Stomach (tissue), 9 donors: ENCODE data around the gene NUDT19. TPM values are rescaled to one million over a fixed set of nuclear protein-coding genes. Genes with fewer than 3 reads are reported as not detected.

Experiments used
- DNase-seq, 2 donors: peaks; one replicate each; pipeline versions ENCODE4 v3.0.0 to v3.0.0-alpha.2; 2013 to 2019
- H3K27ac ChIP-seq, 5 donors: fragments of 200-600 bp in 4 of 5; sonication (generic) in 4 of 5; one replicate each; pipeline ENCODE4 v1.5.1; 2013 to 2019; ENCODE audit warnings: mild to moderate bottlenecking in 1 of 5, moderate library complexity in 1 of 5
- H3K27me3 ChIP-seq, 3 donors: fragments of 200-600 bp; sonication (generic); one replicate each; pipeline ENCODE4 v1.5.1; 2017 to 2019; ENCODE audit warnings: mixed run types in 1 of 3
- H3K36me3 ChIP-seq, 4 donors: fragments of 200-600 bp; sonication (generic); 1 replicate in 3 of 4; 2 replicates in 1 of 4; pipeline ENCODE4 v1.5.1; 2016 to 2019
- H3K4me1 ChIP-seq, 4 donors: fragments of 200-600 bp; sonication (generic); one replicate each; pipeline ENCODE4 v1.5.1; 2016 to 2019
- H3K4me3 ChIP-seq, 4 donors: fragments of 200-600 bp; sonication (generic) in 3 of 4; one replicate each; pipeline ENCODE4 v1.5.1; 2016 to 2019; ENCODE audit warnings: mild to moderate bottlenecking in 1 of 4
- H3K9me3 ChIP-seq, 4 donors: fragments of 200-600 bp; sonication (generic); one replicate each; pipeline ENCODE4 v1.5.1; 2016 to 2019
- EP300 ChIP-seq: sonication (generic); formaldehyde crosslinking; IDR thresholded peaks from one replicate; pipeline ENCODE4 v1.6.1; 2017; ENCODE audit warnings: antibody characterized with exemption
- POLR2A ChIP-seq, 4 donors: fragments of 450-650 bp; IDR thresholded peaks; one replicate each; pipeline ENCODE4 v1.6.1; 2016; ENCODE audit warnings: antibody characterized with exemption in 4 of 4, control low read depth in 2 of 4, mild to moderate bottlenecking in 1 of 4, moderate library complexity in 1 of 4
- POLR2AphosphoS5 ChIP-seq, 3 donors: sonication (generic); formaldehyde crosslinking; IDR thresholded peaks; one replicate each; pipeline ENCODE4 v1.6.1; 2016; ENCODE audit warnings: antibody characterized with exemption in 3 of 3
- WGBS, 5 donors: extraction: QIAGEN DNeasy Blood & Tissue Kit in 3 of 5; methylation state at CpG; one replicate each; pipeline versions ENCODE4 v1.1.5 to v1.1.7; 2013 to 2018; 5-methylcytosine and 5-hydroxymethylcytosine counted together
- intact Hi-C: fragments of 100-400 bp; cut with DNase I; formaldehyde crosslinking; loops from one replicate; pipeline ENCODE4 v1.15.1; 2023; ENCODE audit warnings: low total_unique reads
- polyA plus RNA-seq, 3 donors: library from polyadenylated mRNA; stranded (reverse); fragments of 200-250 nt; gene quantifications; one replicate each; pipeline ENCODE4 v1.2.3, GENCODE V29; 2013
- total RNA-seq, 5 donors: library from RNA; depleted of rRNA; stranded (reverse); fragments of >200 nt; gene quantifications; one replicate each; pipeline versions ENCODE4 v1.1.0 to v1.2.3, GENCODE V29; 2014 to 2016
- TF ChIP-seq, protein P1 (sequence below), 7 experiments: fragments of 450-650 bp in 4 of 7; fragments of 200-600 bp in 3 of 7; sonication (generic) in 3 of 7; IDR thresholded peaks; one replicate each; pipeline ENCODE4 v1.5.1; 2016 to 2019; ENCODE audit warnings: antibody characterized with exemption in 7 of 7, control low read depth in 2 of 7, mild to moderate bottlenecking in 1 of 7
- donor health status: healthy with polysubstance abuse.
- donor health status: Bipolar disorder and iron deficiency.
- donor health status: healthy.

Gene NUDT19
- total and polyA plus RNA-seq, 8 donors: 2.0 to 19.2 (median 7.8) TPM; not detected in 1

DNA sequence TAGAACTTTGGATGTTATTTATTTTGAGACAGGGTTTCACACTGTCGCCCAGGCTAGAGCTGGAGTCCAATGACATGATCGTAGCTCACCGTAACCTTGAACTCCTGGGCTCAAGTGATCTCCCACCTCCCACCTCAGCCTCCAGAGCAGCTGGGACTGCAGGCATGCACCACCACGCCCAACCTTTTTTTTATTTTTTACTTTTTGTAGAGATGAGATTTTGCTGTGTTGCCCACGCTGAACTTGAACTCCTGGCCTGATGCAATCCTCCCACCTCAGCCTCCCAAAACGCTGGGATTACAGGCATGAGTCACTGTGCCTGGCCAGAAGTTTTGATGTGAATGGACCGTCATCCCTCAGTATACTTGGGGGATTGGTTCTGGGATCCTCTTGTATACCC is 30.3 kb upstream of the NUDT19 start:
- TF ChIP-seq, protein P1, sequence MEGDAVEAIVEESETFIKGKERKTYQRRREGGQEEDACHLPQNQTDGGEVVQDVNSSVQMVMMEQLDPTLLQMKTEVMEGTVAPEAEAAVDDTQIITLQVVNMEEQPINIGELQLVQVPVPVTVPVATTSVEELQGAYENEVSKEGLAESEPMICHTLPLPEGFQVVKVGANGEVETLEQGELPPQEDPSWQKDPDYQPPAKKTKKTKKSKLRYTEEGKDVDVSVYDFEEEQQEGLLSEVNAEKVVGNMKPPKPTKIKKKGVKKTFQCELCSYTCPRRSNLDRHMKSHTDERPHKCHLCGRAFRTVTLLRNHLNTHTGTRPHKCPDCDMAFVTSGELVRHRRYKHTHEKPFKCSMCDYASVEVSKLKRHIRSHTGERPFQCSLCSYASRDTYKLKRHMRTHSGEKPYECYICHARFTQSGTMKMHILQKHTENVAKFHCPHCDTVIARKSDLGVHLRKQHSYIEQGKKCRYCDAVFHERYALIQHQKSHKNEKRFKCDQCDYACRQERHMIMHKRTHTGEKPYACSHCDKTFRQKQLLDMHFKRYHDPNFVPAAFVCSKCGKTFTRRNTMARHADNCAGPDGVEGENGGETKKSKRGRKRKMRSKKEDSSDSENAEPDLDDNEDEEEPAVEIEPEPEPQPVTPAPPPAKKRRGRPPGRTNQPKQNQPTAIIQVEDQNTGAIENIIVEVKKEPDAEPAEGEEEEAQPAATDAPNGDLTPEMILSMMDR (IDR thresholded peaks at IDR 0.05): no peak
- no peak for TF ChIP-seq EP300
- TF ChIP-seq POLR2A (IDR thresholded peaks at IDR 0.05): no peak
- no peak for TF ChIP-seq POLR2AphosphoS5 (IDR thresholded peaks at IDR 0.05)
- no peak for DNase-seq
- 87 to 93% (median 91%) methylated on average over 7 of the region's 7 CpGs for WGBS, 5 donors
- Histone ChIP-seq H3K27me3 (no peaks in the 10 kb centered on the region), H3K4me3 (no peak overlapping the region), H3K27ac (no peak overlapping the region), H3K9me3 (no peaks in the 10 kb centered on the region), H3K4me1 (no peaks in the 10 kb centered on the region), H3K36me3 (peaks cover 8 to 35% (median 26%) of the 10 kb centered on the region in 4 donors)
- intact Hi-C loops: no loop called here

DNA sequence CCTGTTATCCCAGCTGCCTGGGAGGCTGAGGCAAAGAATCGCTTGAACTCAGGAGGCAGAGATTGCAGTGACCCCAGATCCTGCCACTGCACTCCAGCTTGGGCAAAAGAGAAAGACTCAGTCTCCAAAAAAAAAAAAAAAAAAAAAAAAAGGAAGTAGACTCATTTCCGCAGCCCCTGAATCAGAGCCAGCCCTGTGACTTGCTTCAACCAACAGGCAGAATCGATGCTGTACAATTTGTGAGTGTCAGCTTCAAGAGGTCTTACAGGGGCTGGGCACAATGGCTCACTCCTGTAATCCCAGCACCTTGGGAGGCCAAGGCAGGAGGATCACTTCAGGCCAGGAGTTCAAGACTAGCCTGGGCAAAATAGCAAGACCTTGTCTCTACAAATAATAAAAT is 29.4 kb upstream of the NUDT19 start:
- Histone ChIP-seq H3K27me3 (no peaks in the 10 kb centered on the region), H3K9me3 (no peaks in the 10 kb centered on the region), H3K36me3 (peaks cover 8 to 35% (median 20%) of the 10 kb centered on the region in 4 donors), H3K4me1 (peaks cover 0 to 6% (median 0%) of the 10 kb centered on the region in 4 donors), H3K4me3 (no peak overlapping the region), H3K27ac (no peak overlapping the region)
- intact Hi-C loops: no loop called here
- DNase-seq: no peak
- WGBS, 5 donors: 50 to 73% (median 64%) methylated on average over 3 of the region's 3 CpGs
- TF ChIP-seq, protein P1 (IDR thresholded peaks at IDR 0.05): no peak
- TF ChIP-seq POLR2AphosphoS5 (IDR thresholded peaks at IDR 0.05): no peak
- TF ChIP-seq EP300: no peak
- no peak for TF ChIP-seq POLR2A (IDR thresholded peaks at IDR 0.05)

DNA sequence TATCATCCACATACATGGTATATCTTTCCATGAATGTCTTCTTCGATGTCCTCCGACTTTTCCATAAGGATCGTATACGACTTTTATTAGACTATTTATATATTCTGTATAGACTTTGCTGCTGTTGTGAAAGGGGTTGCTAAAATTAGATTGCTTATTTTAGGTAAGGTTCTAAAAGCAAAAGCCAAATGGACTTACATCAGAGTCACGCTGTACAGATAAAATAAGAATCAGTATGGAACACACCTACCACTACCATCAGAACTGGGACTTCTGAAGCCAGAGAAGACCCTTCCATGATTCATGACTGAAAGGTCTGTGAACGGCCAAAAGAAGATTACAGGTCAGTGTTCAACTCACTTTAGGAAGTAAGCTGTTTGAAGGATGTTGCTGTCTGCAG is 25.5 kb upstream of the NUDT19 start:
- Histone ChIP-seq H3K27ac (no peak overlapping the region), H3K4me3 (no peak overlapping the region), H3K4me1 (peaks cover 4 to 22% (median 14%) of the 10 kb centered on the region in 4 donors), H3K9me3 (no peaks in the 10 kb centered on the region), H3K36me3 (peaks cover 0 to 22% (median 4%) of the 10 kb centered on the region in 4 donors), H3K27me3 (no peaks in the 10 kb centered on the region)
- no peak for DNase-seq
- intact Hi-C loops: no loop called here
- TF ChIP-seq POLR2AphosphoS5 (IDR thresholded peaks at IDR 0.05) (no peak), EP300 (no peak), POLR2A (IDR thresholded peaks at IDR 0.05) (no peak)
- TF ChIP-seq, protein P1 (IDR thresholded peaks at IDR 0.05): no peak
- 80 to 94% (median 91%) methylated on average over 6 of the region's 6 CpGs for WGBS, 5 donors

DNA sequence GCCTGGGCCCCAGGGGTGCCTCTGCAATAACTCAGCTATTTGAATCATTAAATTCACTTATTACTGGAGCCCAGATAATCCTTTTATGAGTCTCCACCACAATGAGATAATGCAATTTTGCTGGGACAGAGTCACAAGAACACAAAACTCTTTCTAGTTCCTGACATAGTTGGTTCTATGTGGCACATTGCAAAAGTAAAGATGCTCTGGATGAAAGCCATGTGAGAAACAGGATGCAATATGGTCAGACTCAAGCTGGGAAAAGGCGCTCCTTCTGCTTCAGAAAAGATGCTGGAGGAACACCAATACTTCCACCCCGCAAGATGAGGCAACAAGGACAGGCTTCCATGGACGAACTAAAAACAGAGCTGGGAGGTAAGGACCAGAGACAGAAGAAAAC is 22.3 kb upstream of the NUDT19 start:
- WGBS, 5 donors: 80 to 100% (median 95%) methylated on average over 3 of the region's 3 CpGs
- H3K27ac ChIP-seq: no peak overlapping the region

More for the DNA sequence above, 22.3 kb upstream of the NUDT19 start:
- no peak overlapping the region for H3K4me3 ChIP-seq
- TF ChIP-seq POLR2A (IDR thresholded peaks at IDR 0.05): no peak
- no peak for TF ChIP-seq EP300
- TF ChIP-seq, protein P1 (IDR thresholded peaks at IDR 0.05): no peak
- no peak for TF ChIP-seq POLR2AphosphoS5 (IDR thresholded peaks at IDR 0.05)
- H3K4me1 ChIP-seq: peaks cover 18 to 47% (median 32%) of the 10 kb centered on the region in 4 donors
- DNase-seq: no peak
- H3K9me3 ChIP-seq: no peaks in the 10 kb centered on the region
- no peaks in the 10 kb centered on the region for H3K27me3 ChIP-seq
- intact Hi-C loops: no loop called here
- H3K36me3 ChIP-seq: peaks cover 0 to 18% (median 4%) of the 10 kb centered on the region in 4 donors
